ENCODE results near the gene COG3. TPM values are rescaled to one million over a fixed set of nuclear protein-coding genes. Genes with fewer than 3 reads are reported as not detected.

Gene COG3
- total and polyA plus RNA-seq, 2 of the 13 experiments (the other 11 are each of a cell fraction or from before 2014, with no cell fraction given) = 37.8 to 47.5 TPM

- TF ChIP-seq NFATC3 (CRISPR knock-in tag; IDR thresholded peaks at IDR 0.05) = no peak
- TF ChIP-seq KLF12 (CRISPR knock-in tag; IDR thresholded peaks at IDR 0.05; ENCODE audit: borderline replicate concordance) = no peak
- no peak for TF ChIP-seq ZNF30 (CRISPR knock-in tag; IDR thresholded peaks at IDR 0.05)
- TF ChIP-seq DBP (CRISPR knock-in tag; IDR thresholded peaks at IDR 0.05; ENCODE audit: not compliant biosample characterization) = no peak
- TF ChIP-seq SAP130 (CRISPR knock-in tag; IDR thresholded peaks at IDR 0.05; ENCODE audit: low read depth) = 0 out of 2 replicates have a peak, but pooled peaks have one; percentile 12
- TF ChIP-seq NR2F6 (IDR thresholded peaks at IDR 0.05) = no peak; the same call in 1 of the 2 replicates
- peak; percentile 33 for TF ChIP-seq NR2F6 (CRISPR knock-in tag; IDR thresholded peaks at IDR 0.05)
- TF ChIP-seq ZBTB40 (IDR thresholded peaks at IDR 0.05) = no peak
- TF ChIP-seq ZBTB40 (CRISPR knock-in tag; IDR thresholded peaks at IDR 0.05) = no peak
- TF ChIP-seq ZGPAT (CRISPR knock-in tag; IDR thresholded peaks at IDR 0.05) = no peak
- TF ChIP-seq CHD4 (IDR thresholded peaks at IDR 0.05; ENCODE audit: borderline replicate concordance, low read length) = no peak
- 0 out of 2 replicates have a peak, but pooled peaks have one; percentile 20 for TF ChIP-seq CREM (IDR thresholded peaks at IDR 0.05)
- TF ChIP-seq CREM (CRISPR knock-in tag; IDR thresholded peaks at IDR 0.05) = no peak
- no peak for TF ChIP-seq ATF4 (CRISPR knock-in tag; IDR thresholded peaks at IDR 0.05)
- no peak for TF ChIP-seq ZNF232 (CRISPR knock-in tag; IDR thresholded peaks at IDR 0.05; ENCODE audit: borderline replicate concordance)
- TF ChIP-seq HNRNPUL1 (IDR thresholded peaks at IDR 0.05; ENCODE audit: low read depth, low read length) = no peak
- no peak for TF ChIP-seq GZF1 (CRISPR knock-in tag; IDR thresholded peaks at IDR 0.05)
- TF ChIP-seq SAFB2 (CRISPR knock-in tag; IDR thresholded peaks at IDR 0.05; ENCODE audit: borderline replicate concordance, low read depth) = no peak
- no peak for TF ChIP-seq ZBTB21 (CRISPR knock-in tag; IDR thresholded peaks at IDR 0.05)
These were observed 15.7 kb upstream of the COG3 start (continued) for GRCh38 chr13:45448965-45449559.
